ENCODE measurements around the gene HOXD13. TPM values are rescaled to one million over a fixed set of nuclear protein-coding genes. Genes with fewer than 3 reads are reported as not detected.

The HOXD13 gene
- total and polyA plus RNA-seq, 2 of the 8 experiments (the other 6 are each of a cell fraction or from before 2014, with no cell fraction given), result not detected

- ChIA-PET POLR2A (ENCODE audit: partially characterized antibody) (no interaction called here), CTCF (ENCODE audit: partially characterized antibody) (interaction anchor here (0.6 to 1.2 kb wide), 2 partner anchors 12 to 32 kb away, joined by 3 read pairs; no protein-coding TSS in a partner anchor)
- no peak overlapping the region for H2AFZ ChIP-seq (ENCODE audit: low read length)
- H2AK5ac ChIP-seq (ENCODE audit: low read depth, low read length), result no peak overlapping the region
- H3K4me2 ChIP-seq (ENCODE audit: insufficient read depth in 1 of 2, low read depth in 2 of 2, low read length in 2 of 2), result peak overlapping the region in 1 of 2 experiments; percentile 18; a peak in 1 of 4 replicates
- peaks cover 0 to 21% (median 10%) of the 10 kb centered on the region in 4 experiments; a peak in 5 of 7 replicates for H3K4me1 ChIP-seq (replicated peaks in 1 of 4; ENCODE audit: control insufficient read depth in 3 of 4, insufficient read depth in 4 of 4, low read length in 3 of 4)
- H3K23me2 ChIP-seq (ENCODE audit: low read depth, low read length), result 0 out of 2 replicates have a peak, but pooled peaks cover 2% of the 10 kb centered on the region
- no peaks in the 10 kb centered on the region for H3K79me1 ChIP-seq (ENCODE audit: low read depth, low read length)
- no peak for TF ChIP-seq SP1 (IDR thresholded peaks at IDR 0.05; ENCODE audit: low read depth, low read length)
- TF ChIP-seq SUZ12 (IDR thresholded peaks at IDR 0.05; ENCODE audit: low read length), result 0 out of 2 replicates have a peak, but pooled peaks have one; percentile 2
- TF ChIP-seq EZH2 (IDR thresholded peaks at IDR 0.05; ENCODE audit: low read depth, low read length, severe bottlenecking), result peak; percentile 79
- TF ChIP-seq CHD2 (IDR thresholded peaks at IDR 0.05; ENCODE audit: low read length), result no peak
- TF ChIP-seq SIX5 (IDR thresholded peaks at IDR 0.05; ENCODE audit: low read depth, low read length), result no peak
- TF ChIP-seq CHD1 (IDR thresholded peaks at IDR 0.05; ENCODE audit: low read depth, low read length), result no peak
- no peak for TF ChIP-seq CBX5 (IDR thresholded peaks at IDR 0.05; ENCODE audit: low read depth, low read length)
- no peak for TF ChIP-seq YY1 (IDR thresholded peaks at IDR 0.05; ENCODE audit: low read depth, low read length)
- no peak for TF ChIP-seq PHF8 (conservative IDR thresholded peaks at IDR 0.05; ENCODE audit: low read depth, low read length)
- TF ChIP-seq CBX8 (IDR thresholded peaks at IDR 0.05; ENCODE audit: borderline replicate concordance, low read depth, low read length), result no peak
- no peak for TF ChIP-seq KDM4A (IDR thresholded peaks at IDR 0.05; ENCODE audit: low read depth, low read length, severe bottlenecking)
- TF ChIP-seq KDM1A (IDR thresholded peaks at IDR 0.05; ENCODE audit: borderline replicate concordance, low read length), result no peak
- TF ChIP-seq SIRT6 (IDR thresholded peaks at IDR 0.05; ENCODE audit: low read length), result no peak
- TF ChIP-seq ASH2L (IDR thresholded peaks at IDR 0.05; ENCODE audit: low read length), result no peak
- H3K27ac ChIP-seq (ENCODE audit: low read depth, low read length), result no peak overlapping the region
- FAIRE-seq (no peak), DNase-seq (ENCODE audit: low read depth in 1 of 2, low spot score in 2 of 2) (peak in 1 of 2 experiments; percentile 56)
- H3K79me2 ChIP-seq (ENCODE audit: control insufficient read depth in 1 of 2, insufficient read depth in 2 of 2, low read length in 2 of 2), result no peaks in the 10 kb centered on the region
- H4K91ac ChIP-seq (replicated peaks; ENCODE audit: insufficient read length, low read length), result no peak overlapping the region
- H3K14ac ChIP-seq (ENCODE audit: insufficient read length), result no peak overlapping the region
- H3K36me3 ChIP-seq (ENCODE audit: control insufficient read depth in 2 of 4, insufficient read depth in 4 of 4, low read length in 3 of 4), result peaks cover 0 to 8% (median 0%) of the 10 kb centered on the region in 4 experiments; a peak in 1 of 8 replicates
- no peak overlapping the region for H3K4me3 ChIP-seq (ENCODE audit: extremely low read depth in 1 of 4, insufficient read depth in 2 of 4, low read depth in 3 of 4, low read length in 4 of 4)
- peaks cover 16 to 38% of the 10 kb centered on the region in 2 experiments for H4K20me1 ChIP-seq (replicated peaks in 1 of 2; ENCODE audit: control insufficient read depth in 1 of 2, insufficient read depth in 2 of 2, low read length in 2 of 2)
- H2BK120ac ChIP-seq (replicated peaks; ENCODE audit: low read depth, low read length), result no peak overlapping the region
- H3K27me3 ChIP-seq (replicated peaks in 1 of 4; ENCODE audit: control insufficient read depth in 3 of 4, extremely low read depth in 1 of 4, insufficient read depth in 3 of 4, low read length in 3 of 4), result peaks cover 98 to 99% (median 99%) of the 10 kb centered on the region in 4 experiments
- no peak overlapping the region for H4K5ac ChIP-seq (ENCODE audit: insufficient read length, low read depth, low read length)
- H3K23ac ChIP-seq (ENCODE audit: insufficient read length), result no peak overlapping the region
- no peak overlapping the region for H2BK12ac ChIP-seq (ENCODE audit: low read depth, low read length)
- no peak overlapping the region for H3K4ac ChIP-seq (replicated peaks; ENCODE audit: insufficient read length, low read depth, low read length)
- H3K9ac ChIP-seq (replicated peaks in 1 of 4; ENCODE audit: extremely low read depth in 1 of 4, low read depth in 3 of 4, low read length in 3 of 4), result no peak overlapping the region
- 7% methylated on average over 11 of the region's 59 CpGs; no CpG with 5 or more reads in 1 of the 2 experiments for WGBS, 2 experiments (ENCODE audit: extremely low coverage in 1 of 2, insufficient coverage in 1 of 2, insufficient read length in 1 of 2, insufficient replicate concordance in 2 of 2, low coverage in 1 of 2, low lambda C conversion rate in 2 of 2, missing lambda C conversion rate in 1 of 2)
- no peaks in the 10 kb centered on the region for H3K9me3 ChIP-seq (ENCODE audit: insufficient read depth in 2 of 2, low read depth in 1 of 2, low read length in 1 of 2)
- H4K8ac ChIP-seq (ENCODE audit: extremely low read depth, insufficient read depth, low read length), result no peak overlapping the region
- H3K56ac ChIP-seq (replicated peaks; ENCODE audit: insufficient read length, low read depth, low read length), result no peak overlapping the region
- no peak overlapping the region; the same call in 1 of the 2 replicates for H3K18ac ChIP-seq (ENCODE audit: extremely low read depth, low read length)
- no peak overlapping the region for H2BK15ac ChIP-seq (ENCODE audit: low read length)
- H2BK5ac ChIP-seq (ENCODE audit: low read depth, low read length), result no peak overlapping the region
- H2BK20ac ChIP-seq (ENCODE audit: low read length), result no peak overlapping the region
Measured at GRCh38 chr2:176107731-176108181, 15.2 kb downstream of the HOXD13 start.

Data from H1 (cell line).